Liver (tissue), 3 donors: ENCODE measurements around the gene TTLL7.

Experiments
- ATF3 ChIP-seq: IDR thresholded peaks from 2 replicates; pipeline ENCODE4 v1.6.1; 2016; ENCODE audit warnings: antibody characterized with exemption
- CTCF ChIP-seq: fragments of 150-350 bp; IDR thresholded peaks from 2 replicates; pipeline ENCODE4 v1.5.1; 2017; ENCODE audit warnings: improper control_type of control experiment, low read depth, low read length; ENCODE audit not compliant: missing input control
- EGR1 ChIP-seq, 2 donors: IDR thresholded peaks; 2 replicates each; pipeline ENCODE4 v1.6.1; 2016 to 2018; ENCODE audit warnings: antibody characterized with exemption in 2 of 2, low read depth in 2 of 2
- FOXA1 ChIP-seq: IDR thresholded peaks from 2 replicates; pipeline ENCODE4 v1.6.1; 2016; ENCODE audit warnings: antibody characterized with exemption
- FOXA2 ChIP-seq: IDR thresholded peaks from 2 replicates; pipeline ENCODE4 v1.6.1; 2016; ENCODE audit warnings: antibody characterized with exemption
- JUND ChIP-seq, 2 donors: IDR thresholded peaks; 2 replicates each; pipeline ENCODE4 v1.6.1; 2016; ENCODE audit warnings: antibody characterized with exemption in 2 of 2
- MAX ChIP-seq: IDR thresholded peaks from 2 replicates; pipeline ENCODE4 v1.6.1; 2016; ENCODE audit warnings: antibody characterized with exemption
- REST ChIP-seq: IDR thresholded peaks from 2 replicates; pipeline ENCODE4 v1.6.1; 2016; ENCODE audit warnings: antibody characterized with exemption, mild to moderate bottlenecking
- SP1 ChIP-seq: IDR thresholded peaks from 2 replicates; pipeline ENCODE4 v1.6.1; 2018; ENCODE audit warnings: antibody characterized with exemption, mild to moderate bottlenecking
- YY1 ChIP-seq: IDR thresholded peaks from 2 replicates; pipeline ENCODE4 v1.6.1; 2016; ENCODE audit warnings: antibody characterized with exemption, mild to moderate bottlenecking
- ZBTB33 ChIP-seq: IDR thresholded peaks from 2 replicates; pipeline ENCODE4 v1.6.1; 2016; ENCODE audit warnings: antibody characterized with exemption
- donor health status: healthy.
- donor health status: healthy.

- no peak for TF ChIP-seq CTCF
- no peak for TF ChIP-seq MAX
- TF ChIP-seq EGR1 (IDR thresholded peaks at IDR 0.05; ENCODE audit: low read depth in 2 of 2): no peak
- TF ChIP-seq FOXA1: no peak
- no peak for TF ChIP-seq SP1
- no peak for TF ChIP-seq JUND (IDR thresholded peaks at IDR 0.05)
- TF ChIP-seq REST: no peak
- no peak for TF ChIP-seq ZBTB33
- TF ChIP-seq FOXA2: no peak
- no peak for TF ChIP-seq ATF3
- no peak for TF ChIP-seq YY1
Measured at GRCh38 chr1:83832194-83832593, 166.7 kb downstream of the TTLL7 start.
